ENCODE data around the gene KLRK1. TPM values are rescaled to one million over a fixed set of nuclear protein-coding genes. Genes with fewer than 3 reads are reported as not detected.
"Not testable (repeated sequence)": the region's sequence is repeated elsewhere in the genome, so short reads cannot be mapped to it uniquely, and the experiment has no call there.

The KLRK1 gene
- polyA plus RNA-seq (ENCODE audit: insufficient read depth in 1 of 5, insufficient read length in 5 of 5, low replicate concordance in 1 of 5), result 1 to 10 TPM in 4 of 5 donors, under 1 TPM in 1; 0.98 to 3.0 (median 1.5) TPM
- long read RNA-seq, donor 1, result 0 reads
- long read RNA-seq, donor 2, result 0 reads
- long read RNA-seq, donor 3, result 0 reads
- long read RNA-seq, donor 4, result 0 reads
- long read RNA-seq, donor 5, result 0 reads
- long read RNA-seq, donor 6, result 0 reads
- long read RNA-seq, donor 7, result 0 reads
- long read RNA-seq, donor 8, result 0 reads

DNA sequence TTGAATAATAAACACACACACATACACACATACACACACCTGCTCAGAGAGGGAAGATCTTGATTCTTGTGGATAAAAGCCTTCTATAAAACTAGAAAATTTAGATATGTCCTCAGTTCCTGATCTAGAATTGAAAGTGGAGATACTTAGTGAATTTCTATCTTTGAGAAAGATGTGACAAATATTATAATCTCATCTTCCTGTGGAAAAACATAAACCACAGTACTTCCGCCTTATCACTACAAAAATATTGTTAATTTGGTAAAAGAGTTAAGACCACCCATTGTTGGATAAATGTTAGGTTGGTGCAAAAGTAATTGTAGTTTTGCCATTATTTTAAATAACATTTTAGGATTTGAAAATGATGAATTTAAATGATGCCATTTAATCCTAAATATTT, at the start of gene KLRK1:
Gene KLRK1, minus strand, starts transcription at position 138 of the 400 bp plus-strand sequence. CDS start 1,231 bp downstream, outside the sequence.
- no peak for DNase-seq

DNA sequence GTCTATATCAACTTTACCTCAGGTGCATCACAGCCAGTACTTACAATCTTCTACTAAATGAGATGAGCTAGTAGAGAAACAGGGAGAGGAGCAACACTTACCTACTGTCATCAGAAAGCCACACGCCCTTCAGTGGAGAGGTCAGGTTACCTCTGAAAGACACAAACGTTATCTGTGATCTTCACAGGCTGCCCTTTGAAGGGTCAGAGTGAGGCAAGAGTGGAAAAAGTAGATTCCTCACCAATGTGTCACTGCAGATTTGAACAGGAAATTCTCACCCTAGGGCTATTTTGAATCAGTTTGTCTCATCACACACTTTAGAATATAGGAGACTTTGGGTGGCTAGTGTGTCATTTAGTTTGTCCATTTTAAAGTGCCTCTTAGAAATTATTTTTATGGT, 47.8 kb upstream of the KLRK1 start:
- not testable (repeated sequence) for DNase-seq

DNA sequence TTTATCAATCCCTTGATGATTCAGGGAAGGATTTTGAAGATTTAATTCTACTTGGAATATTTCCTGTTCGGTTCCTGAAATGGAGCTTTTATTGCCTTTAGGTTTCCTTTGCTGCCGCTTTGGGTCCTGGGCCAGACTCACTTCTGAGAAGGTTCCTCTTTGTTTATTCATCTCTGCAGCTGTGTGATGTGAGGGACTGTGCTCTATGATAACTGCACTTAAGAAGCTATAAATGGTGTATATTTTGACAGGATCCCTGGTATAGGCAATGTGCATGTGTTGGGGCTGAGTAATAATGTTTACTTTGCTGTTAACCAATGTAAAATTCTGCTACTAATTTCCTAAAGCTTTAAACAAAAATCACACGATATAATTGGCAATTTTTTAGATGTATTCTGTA, 46.0 kb upstream of the KLRK1 start, which contains the start of gene KLRC2:
Gene KLRC2, minus strand, starts transcription at position 195 of the 400 bp plus-strand sequence. Its CDS starts 24 bp downstream, at position 171.
- DNase-seq, result not testable (repeated sequence)

DNA sequence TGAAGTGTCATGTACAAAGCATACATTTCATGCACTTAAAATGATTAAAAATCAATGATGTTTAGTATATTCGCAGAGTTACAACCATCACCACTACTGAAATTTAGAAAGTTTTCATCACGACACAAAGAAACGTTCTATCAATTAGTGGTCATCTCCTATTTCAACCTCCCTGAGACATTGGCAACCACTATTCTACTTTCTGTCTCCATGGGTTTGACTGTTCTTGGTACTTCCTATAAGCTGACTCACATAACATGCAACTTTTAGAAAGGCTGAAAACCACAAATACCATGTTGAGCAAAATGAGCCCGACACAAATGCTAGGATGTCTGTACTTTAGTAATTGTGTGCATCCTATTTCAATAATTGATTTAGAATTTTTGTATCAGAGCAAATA, 40.8 kb upstream of the KLRK1 start:
- not testable (repeated sequence) for DNase-seq

DNA sequence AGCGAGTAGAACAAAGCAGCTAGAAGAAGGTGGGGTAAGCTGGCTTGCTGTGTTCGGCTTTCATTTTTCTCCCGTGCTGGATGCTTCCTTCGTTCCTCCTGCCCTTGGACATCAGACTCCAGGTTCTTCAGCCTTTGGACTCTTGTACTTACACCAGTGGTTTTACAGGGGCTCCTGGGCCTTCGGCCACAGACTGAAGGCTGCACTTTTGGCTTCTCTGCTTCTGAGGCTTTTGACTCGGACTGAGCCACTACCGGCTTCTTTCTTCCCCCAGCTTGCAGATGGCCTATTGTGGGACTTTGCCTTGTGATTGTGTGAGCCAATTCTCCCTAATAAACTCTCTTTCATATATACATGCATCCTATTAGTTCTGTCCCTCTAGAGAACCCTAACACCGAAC, 36.1 kb upstream of the KLRK1 start:
- not testable (repeated sequence) for DNase-seq

DNA sequence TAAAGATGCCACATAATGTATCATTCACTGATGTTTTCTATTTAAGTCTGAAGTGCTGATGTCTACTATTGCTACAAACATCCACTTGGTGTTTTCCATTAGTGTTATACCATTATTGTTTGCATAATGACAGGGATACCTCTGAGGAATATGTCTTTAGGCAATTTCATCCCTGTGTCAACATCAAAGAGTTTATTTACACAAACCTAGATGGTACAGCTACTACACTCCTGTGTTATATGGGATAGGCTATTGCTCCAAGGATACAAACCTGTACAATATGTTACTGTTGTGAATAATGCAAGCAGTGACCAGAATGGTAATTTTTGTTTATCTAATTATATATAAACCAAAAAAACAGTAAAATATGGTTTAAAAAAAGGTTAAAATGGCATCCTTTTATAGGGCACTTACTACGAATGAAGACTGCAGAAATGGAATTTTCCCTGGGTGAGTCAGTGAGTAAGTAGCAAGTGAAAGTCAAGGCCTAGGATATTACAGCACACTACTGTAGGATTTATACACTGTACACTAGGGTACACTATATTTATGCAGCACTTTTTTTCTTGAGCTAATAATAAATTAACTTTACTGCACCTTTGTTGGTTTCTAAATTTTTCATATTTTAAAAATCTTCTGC, 34.5 kb upstream of the KLRK1 start:
- DNase-seq, result not testable (repeated sequence)

DNA sequence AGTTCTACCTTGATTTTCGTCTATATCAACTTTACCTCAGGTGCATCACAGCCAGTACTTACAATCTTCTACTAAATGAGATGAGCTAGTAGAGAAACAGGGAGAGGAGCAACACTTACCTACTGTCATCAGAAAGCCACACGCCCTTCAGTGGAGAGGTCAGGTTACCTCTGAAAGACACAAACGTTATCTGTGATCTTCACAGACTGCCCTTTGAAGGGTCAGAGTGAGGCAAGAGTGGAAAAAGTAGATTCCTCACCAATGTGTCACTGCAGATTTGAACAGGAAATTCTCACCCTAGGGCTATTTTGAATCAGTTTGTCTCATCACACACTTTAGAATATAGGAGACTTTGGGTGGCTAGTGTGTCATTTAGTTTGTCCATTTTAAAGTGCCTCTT, 32.3 kb upstream of the KLRK1 start:
- DNase-seq, result not testable (repeated sequence)

DNA sequence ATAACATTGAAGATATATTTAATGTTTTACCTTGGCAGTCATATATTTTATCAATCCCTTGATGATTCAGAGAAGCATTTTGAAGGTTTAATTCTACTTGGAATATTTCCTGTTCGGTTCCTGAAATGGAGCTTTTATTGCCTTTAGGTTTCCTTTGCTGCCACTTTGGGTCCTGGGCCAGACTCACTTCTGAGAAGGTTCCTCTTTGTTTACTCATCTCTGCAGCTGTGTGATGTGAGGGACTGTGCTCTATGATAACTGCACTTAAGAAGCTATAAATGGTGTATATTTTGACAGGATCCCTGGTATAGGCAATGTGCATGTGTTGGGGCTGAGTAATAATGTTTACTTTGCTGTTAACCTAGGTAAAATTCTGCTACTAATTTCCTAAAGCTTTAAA, 30.5 kb upstream of the KLRK1 start, which contains the start of gene KLRC3:
Gene KLRC3, minus strand, starts transcription at position 262 of the 400 bp plus-strand sequence. Its CDS starts 45 bp downstream, at position 217.
- DNase-seq, result not testable (repeated sequence)

DNA sequence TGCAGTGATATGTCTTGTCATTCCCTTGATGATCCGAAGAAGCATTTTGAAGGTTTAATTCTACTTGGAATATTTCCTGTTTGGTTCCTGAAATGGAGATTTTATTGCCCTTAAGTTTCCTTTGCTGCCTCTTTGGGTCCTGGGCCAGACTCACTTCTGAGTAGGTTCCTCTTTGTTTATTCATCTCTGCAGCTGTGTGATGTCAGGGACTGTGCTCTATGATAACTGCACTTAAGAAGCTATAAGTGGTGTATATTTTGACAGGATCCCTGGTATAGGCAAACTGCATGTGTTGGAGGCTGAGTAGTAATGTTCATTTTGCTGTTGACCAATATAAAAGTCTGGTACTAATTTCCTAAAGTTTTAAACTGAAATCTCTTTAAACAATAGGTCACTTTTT, 19.6 kb upstream of the KLRK1 start, which contains the start of gene KLRC4:
Gene KLRC4, minus strand, starts transcription at position 366 of the 400 bp plus-strand sequence. Its CDS starts 182 bp downstream, at position 184.
- no peak for DNase-seq

DNA sequence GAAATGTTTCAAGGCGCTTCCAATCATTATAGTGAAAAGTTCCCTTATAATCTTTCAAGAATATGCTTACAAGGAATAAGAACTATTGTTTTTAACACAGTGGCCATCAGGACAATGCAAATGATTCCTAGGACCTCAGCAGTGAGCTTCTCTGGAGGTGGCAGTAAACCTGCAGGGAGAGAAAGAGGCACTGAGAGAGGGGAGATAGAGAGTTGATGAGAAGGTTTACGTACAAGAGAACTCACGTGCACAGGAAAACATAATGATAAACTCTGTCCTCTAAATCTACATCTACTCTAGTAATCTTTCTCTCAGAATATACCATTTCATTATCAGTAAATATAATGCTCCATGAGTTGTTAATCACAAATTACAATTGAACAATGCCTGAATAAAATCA, 19.0 kb upstream of the KLRK1 start:
- DNase-seq, result no peak

DNA sequence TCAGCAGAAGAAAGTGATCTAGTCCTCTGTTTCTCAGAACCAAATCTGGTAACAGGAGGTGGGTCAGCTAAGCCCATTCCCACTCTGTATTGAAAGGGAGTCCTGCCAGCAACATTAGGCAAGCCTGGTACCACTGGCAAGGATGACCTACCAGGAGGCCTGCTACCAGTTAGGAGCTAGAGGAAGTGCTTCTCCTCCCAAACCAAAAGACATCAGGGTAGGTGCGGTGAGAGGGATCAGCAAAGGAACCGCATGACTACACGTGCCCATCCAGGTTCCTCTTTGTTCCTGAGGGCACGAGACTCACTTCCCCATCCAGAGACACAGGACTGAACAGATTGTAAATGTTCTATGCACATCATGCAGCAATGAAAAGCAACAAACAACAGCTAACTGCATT, 16.9 kb upstream of the KLRK1 start:
- no peak for DNase-seq

DNA sequence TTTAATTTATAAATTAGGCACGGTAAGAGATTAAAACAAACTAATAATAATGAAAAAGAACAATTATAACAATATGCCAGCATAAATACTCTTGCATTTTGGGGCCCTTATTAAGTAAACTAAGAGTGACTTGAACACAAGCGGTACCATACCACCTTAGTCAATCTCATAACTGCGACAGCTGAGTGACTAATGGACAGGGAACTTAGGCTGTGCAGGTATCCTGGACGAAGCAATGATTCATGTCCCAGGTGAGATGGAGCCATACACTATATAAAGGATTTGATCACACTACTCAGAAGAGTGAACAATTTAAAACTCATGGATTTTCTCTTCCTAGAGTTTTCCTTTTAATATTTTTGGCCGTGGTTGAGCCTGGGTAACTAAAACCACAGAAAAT, 15.5 kb upstream of the KLRK1 start:
- no peak for DNase-seq

DNA sequence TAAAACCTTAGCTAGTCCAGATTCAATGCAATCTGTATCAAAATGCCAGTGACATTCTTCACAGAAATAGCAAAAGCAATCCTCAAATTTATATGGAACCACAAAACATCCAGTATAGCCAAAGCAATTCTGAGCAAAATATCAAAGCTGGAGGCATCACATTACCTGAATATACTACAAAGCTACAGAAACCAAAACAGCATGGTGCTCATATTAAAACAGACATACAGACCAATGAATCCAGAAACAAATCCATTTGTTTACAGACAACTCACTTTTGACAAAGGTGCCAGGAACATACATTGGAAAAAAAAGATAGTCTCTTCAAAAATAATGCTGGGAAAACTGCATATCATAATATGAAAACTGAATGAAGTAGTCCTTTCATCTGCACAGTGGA, 15.0 kb upstream of the KLRK1 start:
- no peak for DNase-seq

DNA sequence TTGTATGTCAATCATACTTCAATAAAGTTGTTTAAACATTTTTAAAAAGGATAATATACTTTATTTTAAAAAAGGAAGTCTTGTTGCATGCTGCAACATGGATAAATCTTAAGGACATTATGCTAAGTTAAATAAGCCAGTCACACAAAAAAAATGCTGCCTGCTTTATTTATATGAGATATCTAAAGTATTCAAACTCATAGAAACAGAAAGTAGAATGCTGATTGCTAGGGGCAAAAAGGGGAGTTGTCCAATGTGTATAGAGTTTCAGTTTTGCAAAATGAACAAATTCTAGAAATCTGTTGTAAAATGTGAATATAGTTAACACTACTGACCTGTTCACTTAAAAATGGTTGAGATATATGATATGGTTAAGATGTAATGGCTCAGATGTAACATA, 11.0 kb upstream of the KLRK1 start:
- DNase-seq, result no peak

DNA sequence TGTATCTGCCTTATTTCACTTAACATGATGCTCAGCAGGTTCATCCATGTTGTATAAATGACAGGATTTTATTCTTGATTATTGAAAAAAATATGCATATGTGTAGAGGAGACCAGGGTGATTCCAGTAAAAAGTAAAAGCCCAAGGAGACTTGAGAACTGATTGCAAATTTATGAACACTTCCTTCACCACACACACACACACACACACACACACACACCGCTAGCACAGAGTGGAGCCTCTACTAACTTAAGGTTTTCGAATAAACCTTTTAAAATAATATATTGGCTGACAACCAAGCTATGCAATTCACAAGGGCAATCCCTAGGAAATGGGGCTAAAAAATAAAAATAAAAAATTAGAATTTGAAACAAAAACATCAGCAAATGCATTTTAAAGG, 8.3 kb upstream of the KLRK1 start:
- DNase-seq, result no peak

DNA sequence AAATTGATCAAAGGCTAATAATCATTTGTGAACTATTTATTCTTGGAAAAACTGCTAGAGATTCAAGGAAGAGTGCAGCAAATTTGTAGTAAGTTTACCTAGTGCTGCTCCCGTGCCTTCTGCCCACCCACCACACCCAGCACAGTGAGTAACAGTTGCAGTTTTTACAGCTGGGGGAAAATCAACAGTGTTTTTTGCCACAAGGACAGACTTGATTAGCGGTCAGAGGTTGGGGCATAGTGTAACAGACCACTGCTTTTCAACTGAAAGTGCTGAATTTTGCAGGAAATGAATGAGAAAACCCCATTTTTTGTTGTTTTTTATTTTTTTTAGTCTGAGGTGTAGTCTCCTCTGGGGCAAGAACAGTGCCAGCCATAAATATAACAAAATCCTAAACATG, 7.5 kb upstream of the KLRK1 start:
- DNase-seq, result no peak

DNA sequence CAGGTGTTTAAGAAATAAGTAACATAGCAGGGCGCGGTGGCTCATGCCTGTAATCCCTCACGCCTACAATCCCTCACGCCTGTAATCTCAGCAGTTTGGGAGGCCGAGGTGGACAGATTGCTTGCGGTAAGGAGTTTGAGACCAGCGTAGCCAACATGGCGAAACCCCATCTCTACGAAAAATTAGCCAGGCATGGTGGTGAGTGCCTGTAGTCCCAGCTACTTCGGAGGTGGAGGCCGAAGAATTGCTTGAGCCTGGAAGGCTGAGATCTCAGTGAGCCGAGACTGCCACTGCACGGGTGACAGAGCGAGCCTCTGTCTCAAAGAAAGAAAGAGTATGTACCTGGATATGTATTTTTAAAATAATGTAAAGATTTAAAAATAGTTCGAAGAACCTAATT, 6.3 kb upstream of the KLRK1 start:
- DNase-seq, result not testable (repeated sequence)

DNA sequence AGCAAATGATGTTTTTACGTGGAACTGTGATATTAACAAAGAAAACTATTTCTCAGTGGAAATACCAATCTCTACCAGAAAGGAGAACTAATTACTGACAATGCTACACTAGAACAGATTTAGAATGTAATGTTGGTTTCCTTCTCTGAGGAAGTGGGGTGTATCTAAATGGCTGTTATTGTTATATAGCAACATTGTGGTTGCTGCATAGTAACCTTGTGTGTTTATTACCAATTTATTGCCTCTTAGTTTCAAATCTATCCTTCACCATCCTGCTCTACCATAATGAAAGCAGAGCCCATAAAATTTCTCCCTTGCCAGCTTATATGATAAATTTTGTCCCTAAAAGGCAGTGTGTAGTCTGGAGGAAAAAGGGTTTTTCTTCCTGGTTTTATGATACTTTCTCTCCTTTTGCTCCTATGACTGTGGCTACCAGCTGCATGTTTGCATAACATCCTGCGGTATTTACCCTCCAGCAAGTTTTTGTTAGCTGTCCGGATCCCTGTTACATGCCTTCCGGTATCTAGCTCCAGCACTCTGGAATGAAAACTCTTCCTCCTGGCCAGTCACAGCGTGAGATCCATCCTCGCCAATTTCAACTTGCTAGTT, 5.7 kb upstream of the KLRK1 start:
- peak; percentile 18 to 36 for DNase-seq

DNA sequence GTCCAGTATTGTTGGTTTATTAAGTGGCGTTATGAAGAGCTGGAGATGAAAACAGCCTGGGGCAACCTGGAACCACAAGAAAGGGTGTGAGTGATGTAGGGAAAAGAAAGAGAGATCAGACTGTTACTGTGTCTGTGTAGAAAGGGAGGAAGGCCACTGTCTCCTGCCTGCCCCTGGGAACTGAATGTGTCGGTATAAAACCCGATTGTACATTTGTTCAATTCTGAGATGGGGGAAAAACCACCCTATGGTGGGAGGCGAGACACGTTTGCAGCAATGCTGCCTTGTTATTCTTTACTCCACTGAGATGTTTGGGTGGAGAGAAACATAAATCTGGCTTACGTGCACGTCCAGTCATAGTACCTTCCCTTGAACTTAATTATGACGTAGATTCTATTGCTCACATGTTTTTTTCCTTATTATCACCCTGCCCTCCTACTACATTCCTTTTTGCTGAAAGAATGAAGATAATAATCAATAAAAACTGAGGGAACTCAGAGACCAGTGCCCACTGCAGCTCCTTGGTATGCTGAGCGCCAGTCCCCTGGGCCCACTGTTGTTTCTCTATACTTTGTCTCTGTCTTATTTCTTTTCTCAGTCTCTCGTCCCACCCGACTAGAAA, 4.8 kb upstream of the KLRK1 start:
- DNase-seq, result not testable (repeated sequence)

DNA sequence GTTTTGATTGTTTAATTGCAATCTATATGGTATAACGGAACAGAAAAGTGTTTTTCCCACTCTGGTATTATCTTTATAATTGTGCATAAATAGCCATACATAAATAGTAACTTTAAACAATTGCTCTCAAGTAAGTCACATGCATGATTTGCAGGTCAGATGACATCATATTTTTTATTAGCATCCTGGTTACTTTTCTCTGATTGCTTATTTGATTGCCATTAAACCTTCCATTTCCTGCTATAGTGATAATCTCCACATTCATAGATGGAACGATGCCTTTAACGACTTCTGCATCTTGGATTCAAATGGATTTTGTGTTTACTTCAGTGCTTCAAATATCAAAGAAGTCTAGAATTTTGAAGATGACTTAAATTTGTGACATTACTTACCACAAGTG, 3.5 kb upstream of the KLRK1 start:
- DNase-seq, result no peak

DNA sequence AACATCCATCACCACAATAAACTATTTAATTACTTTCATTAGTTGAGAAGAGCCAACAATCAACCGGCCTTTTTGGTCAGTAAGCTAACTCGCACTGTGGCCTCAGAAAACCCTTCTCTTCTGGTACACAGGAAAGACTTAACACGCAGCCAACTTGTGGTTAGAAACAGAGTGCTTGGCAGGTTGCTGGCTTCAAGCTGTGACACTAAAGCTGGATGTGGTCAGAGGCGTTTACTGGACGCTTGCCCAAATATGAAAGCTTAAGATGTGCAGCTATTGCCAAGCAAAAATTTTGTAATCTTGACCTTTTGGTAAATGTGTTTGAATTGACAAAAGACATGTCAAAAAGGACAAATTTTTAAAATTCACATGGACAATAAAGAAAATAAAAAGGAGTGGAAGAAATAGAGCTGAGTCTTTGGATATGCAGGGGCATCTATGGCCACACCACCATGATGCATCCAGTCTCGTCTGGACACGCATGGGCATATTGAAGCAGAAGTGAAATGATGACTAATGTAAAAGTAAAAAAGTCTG, 2.6 kb upstream of the KLRK1 start:
- peak; percentile 45 to 56 for DNase-seq

DNA sequence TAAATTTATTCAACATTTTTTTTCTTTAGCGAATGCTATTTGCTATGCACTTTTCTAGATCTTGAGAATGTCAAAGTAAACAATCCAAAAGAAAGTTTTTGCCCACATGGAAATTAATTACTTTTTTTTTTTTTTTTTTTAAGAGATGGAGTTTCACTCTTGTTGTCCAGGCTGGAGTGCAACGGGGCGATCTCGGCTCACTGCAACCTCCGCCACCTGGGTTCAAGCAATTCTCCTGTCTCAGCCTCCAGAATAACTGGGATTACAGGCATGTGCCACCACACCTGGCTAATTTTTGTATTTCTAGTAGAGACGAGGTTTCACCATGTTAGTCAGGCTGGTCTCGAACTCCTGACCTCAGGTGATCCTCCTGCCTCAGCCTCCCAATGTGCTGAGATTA, 1.1 kb upstream of the KLRK1 start:
- not testable (repeated sequence) for DNase-seq

All from right lung (tissue), 10 donors.